ENCODE data around the gene MAN1C1. TPM values are rescaled to one million over a fixed set of nuclear protein-coding genes. Genes with fewer than 3 reads are reported as not detected.

MAN1C1 gene
- total RNA-seq, 4 donors from 2014 or later: 11.0 to 20.9 (median 15.9) TPM

DNA sequence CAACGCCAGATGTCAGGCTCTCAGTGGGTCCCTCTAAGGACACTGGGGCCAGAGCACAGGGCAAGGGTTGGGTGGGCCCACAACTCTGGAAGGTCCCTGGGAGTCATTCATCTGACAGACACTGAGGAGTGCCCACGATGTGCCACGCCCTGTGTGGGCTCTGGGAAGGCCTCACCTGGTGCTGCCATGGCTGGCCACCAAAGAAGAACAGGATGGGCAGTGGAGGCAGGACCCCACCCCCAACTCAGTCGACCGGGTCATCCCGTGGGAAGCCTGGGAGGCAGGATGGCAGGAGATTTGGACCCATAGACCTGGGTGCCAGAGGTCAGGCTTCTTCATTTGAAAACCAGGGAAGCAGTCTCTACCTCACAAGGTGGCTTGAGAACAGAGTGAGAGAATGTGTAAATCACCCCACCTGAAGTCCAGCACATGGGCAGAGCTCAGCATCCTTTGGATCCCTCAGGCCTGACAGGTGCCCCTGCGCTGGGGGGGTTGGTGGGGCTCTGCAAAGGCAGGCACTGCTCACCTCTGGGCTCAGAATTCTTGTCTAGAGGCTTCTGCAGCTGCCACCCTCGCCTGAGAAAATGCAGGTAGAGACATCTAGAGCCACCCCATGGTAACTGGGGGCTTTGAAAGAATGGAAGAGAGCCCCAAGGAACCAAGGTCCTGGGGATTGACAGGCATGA, 182.2 kb downstream of the MAN1C1 start:
- TF ChIP-seq, protein P1, sequence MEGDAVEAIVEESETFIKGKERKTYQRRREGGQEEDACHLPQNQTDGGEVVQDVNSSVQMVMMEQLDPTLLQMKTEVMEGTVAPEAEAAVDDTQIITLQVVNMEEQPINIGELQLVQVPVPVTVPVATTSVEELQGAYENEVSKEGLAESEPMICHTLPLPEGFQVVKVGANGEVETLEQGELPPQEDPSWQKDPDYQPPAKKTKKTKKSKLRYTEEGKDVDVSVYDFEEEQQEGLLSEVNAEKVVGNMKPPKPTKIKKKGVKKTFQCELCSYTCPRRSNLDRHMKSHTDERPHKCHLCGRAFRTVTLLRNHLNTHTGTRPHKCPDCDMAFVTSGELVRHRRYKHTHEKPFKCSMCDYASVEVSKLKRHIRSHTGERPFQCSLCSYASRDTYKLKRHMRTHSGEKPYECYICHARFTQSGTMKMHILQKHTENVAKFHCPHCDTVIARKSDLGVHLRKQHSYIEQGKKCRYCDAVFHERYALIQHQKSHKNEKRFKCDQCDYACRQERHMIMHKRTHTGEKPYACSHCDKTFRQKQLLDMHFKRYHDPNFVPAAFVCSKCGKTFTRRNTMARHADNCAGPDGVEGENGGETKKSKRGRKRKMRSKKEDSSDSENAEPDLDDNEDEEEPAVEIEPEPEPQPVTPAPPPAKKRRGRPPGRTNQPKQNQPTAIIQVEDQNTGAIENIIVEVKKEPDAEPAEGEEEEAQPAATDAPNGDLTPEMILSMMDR (IDR thresholded peaks at IDR 0.05; ENCODE audit: low read depth): no peak

DNA sequence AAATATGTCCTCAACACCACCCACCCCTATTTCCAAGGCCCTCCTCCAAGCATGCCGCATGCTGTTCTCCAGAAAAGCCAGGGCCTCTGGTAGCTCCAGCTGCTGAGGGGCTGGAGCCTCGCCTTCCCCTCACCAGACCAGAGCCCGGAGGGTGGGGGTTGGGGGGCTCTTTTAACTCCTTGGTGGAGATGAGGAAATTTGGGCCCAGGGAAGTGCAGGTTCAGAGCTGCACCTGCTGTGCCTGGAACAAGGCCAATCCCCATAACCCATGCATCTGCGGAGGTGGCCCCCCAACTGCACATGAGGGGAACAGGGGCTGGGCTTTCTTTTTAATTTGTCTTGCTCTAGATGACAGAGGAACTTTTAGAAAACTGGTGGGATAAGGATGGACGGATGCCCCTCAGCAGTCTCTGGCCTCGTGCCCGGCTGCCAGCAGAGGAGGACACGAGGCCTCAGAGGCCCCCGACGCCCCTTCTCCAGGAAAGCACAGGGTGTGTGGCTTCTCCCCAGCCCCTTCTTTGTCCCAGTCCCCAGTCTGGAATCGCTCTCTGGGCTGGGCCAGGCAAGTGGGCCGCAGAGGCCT, 182.9 kb downstream of the MAN1C1 start:
- TF ChIP-seq, protein P1 (IDR thresholded peaks at IDR 0.05; ENCODE audit: low read depth): no peak

DNA sequence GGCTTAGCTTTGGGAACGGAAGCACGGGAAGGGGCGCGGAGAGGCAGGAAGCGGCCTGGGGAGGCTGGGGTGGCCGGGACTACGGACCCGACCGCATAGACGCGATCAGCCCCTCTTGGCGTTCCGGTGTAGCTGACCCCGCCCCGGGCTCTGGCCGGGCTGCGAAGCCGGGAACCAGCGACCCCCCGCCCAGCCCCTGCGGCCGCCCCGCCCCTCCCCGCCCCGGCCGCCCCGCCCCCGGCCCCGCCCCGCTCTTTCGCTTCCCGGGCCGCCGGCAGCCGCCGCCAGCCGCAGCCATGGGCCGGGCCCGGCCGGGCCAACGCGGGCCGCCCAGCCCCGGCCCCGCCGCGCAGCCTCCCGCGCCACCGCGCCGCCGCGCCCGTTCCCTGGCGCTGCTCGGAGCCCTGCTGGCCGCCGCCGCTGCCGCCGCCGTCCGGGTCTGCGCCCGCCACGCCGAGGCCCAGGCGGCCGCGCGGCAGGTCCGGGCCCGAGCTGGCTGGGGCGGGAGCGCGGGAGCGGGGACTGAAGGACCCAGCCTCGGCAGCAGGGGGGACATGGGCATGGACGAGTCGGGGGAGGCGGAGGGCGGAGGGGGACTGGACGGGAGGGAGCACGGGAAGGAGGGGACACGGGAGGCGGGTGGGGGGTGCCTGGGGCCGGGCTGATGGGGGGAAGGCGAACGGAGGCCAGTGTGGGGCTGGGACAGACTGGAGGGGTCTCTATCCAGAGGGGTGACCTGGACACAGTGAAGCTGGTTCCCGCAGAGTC, 183.5 kb downstream of the MAN1C1 start, which contains the start of gene SELENON:
Gene SELENON (plus strand): TSS at position 259 of the 768 bp plus-strand sequence. CDS start 38 bp downstream, at position 297.
- TF ChIP-seq, protein P1 (IDR thresholded peaks at IDR 0.05; ENCODE audit: low read depth): no peak

DNA sequence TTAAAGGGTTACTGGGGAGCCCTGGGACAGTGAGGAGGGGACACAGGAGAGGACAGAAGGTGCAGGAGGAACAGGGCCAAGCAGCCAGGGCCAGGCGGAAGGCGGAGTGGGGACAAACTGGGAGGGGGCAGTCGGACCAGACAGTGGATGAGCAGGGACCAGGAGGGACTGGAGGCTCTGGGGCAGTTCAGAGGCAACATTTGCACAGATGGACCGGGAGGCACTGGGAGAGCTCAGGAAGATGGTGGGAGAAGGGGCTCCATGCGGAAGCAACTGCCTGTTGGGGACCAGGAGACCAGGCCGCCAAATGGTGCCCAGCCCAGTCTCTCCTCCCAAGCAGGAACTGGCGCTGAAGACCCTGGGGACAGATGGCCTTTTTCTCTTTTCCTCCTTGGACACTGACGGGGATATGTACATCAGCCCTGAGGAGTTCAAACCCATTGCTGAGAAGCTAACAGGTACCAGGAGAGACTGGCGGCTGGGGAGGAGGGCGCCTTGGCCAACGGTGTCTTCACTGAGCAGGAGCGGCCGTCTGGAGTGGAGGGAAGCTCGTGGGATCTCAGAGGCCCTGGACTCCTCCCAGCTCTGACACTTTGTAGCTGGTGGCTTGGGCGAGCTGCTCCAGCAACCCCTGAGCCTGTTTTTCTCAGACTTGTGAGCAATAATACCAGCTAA, 184.2 kb downstream of the MAN1C1 start:
- TF ChIP-seq, protein P1 (IDR thresholded peaks at IDR 0.05; ENCODE audit: low read depth): no peak

DNA sequence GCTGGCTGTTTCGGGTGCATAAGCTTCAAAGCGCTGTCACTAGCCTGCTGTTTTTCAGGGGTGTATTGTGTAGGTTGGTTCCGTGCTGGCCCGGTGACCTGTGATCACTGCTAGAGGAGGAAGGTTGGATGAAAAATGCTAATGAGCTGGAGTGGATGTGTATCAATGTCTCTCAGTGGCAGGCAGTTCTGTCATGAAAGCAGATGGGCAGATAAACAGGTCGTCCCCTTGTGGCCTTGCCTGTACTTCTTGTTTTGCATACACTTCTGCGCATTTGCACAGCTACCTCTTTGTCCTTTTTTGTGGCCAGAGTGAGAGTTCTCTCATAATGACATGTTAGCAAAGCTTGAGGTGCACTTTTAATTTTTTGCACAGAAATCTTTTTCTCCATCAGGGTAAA, 186.3 kb downstream of the MAN1C1 start:
- TF ChIP-seq, protein P1 (IDR thresholded peaks at IDR 0.05; ENCODE audit: low read depth): no peak

DNA sequence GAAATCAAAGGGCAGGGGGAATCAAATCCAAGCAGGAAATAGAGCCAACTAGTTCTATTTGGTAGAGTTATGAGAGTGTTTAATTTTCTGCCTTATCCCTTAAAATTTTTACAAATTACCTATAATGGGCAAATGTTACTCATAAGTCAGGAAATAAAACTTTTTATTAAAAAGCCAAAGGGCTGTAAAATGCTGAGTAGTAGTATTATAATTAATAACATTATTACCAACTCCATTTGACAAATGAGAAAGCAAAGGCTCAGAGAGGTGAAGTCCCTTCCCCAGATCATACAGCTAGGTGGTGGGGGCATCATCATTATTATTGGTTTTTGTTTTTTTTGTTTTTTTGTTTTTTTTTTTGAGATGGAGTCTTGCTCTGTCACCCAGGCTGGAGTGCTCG, 186.8 kb downstream of the MAN1C1 start:
- TF ChIP-seq, protein P1 (IDR thresholded peaks at IDR 0.05; ENCODE audit: low read depth): no peak

Data from subcutaneous adipose tissue (tissue), 4 donors.